Activated T-helper 1 cell treated with anti-CD3 and anti-CD28 coated beads, Interleukin-2, amount 50 U/mL, for 16 hours (primary cell): ENCODE results near the gene PTPRM.

Experiments used
- DNase-seq, 2 donors: peaks; one replicate each; pipeline ENCODE4 v3.0.0-alpha.2; 2020; ENCODE audit warnings: low read depth in 1 of 2, low spot score in 1 of 2

The PTPRM gene

GRCh38 chr18:7566567-7567473 lies at the start of gene PTPRM:
PTPRM (plus strand) TSS chr18:7567316; CDS start chr18:7567819, 503 bp downstream.
- DNase-seq: peak in 1 of 2 donors; percentile 11

DNA sequence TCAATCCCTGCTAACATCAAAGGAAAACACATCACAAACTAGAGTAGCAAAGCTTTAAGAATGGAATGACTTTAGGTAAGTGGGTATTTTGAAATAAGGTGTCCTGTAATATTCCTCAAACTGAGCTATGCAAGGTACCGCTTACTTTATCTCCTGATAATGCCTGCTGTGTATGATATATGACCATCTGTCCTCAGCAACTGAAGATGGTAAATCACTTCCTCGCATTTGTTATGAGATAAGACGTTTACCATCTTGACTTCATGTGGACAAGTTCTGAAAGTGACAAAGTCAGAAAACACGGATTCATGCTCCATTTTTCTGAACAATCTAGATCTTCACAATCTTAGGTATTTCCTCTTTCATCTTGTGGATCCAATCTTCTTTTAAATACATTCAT lies 49.3 kb upstream of the PTPRM start:
- no peak for DNase-seq

GRCh38 chr18:7520200-7520785 lies 46.8 kb upstream of the PTPRM start:
- no peak for DNase-seq

DNA sequence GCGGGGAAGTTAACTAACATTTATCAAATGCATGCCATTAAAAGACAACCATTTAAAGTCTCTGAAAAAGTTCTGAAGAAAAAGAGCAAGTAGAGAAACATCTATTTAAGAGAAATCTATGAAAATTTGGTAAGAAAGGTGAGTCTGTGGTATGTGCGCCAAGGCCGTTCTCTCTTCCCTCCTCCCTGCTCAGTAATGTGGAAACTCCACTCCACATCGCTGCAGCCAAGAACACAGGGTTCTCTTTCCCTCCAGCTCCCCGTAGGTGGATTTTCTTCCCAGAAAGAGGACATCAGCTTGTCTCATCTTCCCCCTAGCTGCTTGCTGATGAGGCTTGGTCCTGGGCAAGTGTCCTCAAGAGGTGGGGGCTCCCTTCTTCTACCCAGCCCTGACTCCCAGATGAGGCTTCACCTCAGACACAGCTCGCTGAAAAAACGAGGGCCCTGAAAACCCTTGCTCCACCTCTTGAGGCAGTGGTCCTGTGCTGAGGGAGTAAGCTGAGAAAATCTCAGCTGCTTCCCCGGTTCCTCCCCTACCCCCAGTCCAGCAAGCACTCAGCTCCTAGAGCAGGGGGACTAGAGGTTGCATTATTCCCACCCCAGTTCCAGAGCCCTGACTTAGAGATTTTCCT lies 45.8 kb upstream of the PTPRM start:
- no peak for DNase-seq

- no peak for DNase-seq
Measured at GRCh38 chr18:7523772-7524171, 43.3 kb upstream of the PTPRM start.

DNA sequence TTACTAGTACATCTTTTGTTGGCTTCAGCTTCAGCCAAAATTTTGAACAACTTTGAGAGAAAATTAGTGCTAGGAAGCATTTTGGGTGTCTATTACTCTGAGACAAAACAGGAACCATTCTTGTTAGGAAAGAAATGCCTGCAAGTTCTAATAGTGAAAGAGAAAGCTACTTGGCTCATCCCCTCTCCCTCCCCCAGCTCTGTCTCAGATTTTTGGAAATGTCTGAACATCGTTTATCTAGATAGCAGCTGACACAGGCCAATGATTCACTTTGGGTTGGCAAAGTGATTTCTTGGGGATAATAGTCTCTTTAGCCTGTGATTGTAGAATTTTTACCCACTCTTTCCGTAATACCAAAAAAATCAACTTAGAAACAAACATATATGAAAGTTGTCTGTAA lies 42.3 kb upstream of the PTPRM start:
- no peak for DNase-seq

DNA sequence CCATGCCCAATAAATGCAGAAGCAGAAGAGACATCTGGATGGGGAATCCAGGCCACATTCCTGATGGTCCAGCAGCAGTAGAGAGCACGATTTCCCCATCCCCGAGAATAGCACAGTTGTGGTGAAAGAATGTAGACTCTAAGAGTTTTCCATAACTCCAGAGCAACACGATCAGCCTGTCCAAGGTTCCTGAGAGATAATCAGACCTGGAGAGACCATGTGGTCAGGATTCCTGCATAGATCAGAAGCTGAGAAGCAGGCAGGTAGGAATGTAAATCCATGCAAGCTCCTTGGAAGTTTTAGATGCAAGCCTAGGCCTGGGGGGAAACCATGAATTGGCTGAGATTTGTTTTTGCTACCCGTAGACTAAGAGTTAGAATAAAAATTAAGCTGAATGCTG lies 34.2 kb upstream of the PTPRM start:
- no peak for DNase-seq

- DNase-seq: no peak
Measured at GRCh38 chr18:7535436-7536205, 31.5 kb upstream of the PTPRM start.

- no peak for DNase-seq
Measured at GRCh38 chr18:7537145-7537544, 30.0 kb upstream of the PTPRM start.

GRCh38 chr18:7541835-7542234 lies 25.3 kb upstream of the PTPRM start:
- DNase-seq: no peak

DNA sequence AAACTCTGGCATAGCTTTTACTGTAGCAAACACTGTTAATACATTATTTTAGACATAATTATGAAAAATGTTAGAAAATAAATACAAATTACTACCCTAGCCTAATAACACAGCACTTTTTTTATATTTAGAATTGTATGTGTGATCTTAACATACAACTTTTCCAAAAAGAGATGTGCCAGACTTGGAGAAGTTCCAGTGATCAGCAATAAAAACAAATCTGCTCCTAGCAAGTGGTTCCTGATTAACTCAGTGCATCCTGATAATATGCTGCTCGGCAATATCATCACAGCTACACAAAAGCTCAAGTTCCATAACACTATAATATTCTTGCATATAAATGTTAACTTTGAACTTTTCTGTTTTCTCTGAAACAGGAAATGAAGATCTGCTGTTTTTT lies 22.4 kb upstream of the PTPRM start:
- no peak for DNase-seq

GRCh38 chr18:7545734-7546133 lies 21.4 kb upstream of the PTPRM start:
- no peak for DNase-seq

- DNase-seq: no peak
Measured at GRCh38 chr18:7548221-7548620, 18.9 kb upstream of the PTPRM start.

DNA sequence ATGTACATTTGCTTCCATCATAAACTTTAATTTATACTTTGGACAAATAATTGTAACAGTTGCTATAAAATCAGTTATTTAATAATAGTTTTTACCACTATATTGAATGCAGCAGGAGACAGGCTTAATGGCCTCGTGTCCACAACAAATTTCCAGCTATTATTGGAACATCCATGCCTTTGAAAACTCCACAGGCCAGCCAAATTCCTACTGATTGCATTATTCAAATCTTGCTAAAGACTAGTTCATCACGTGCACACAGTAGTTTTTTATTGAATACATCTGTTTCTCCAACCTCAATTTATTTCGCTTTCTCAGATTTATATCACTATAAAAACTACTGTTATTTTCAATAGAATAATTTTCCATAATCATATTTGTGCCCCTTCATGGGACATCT lies 18.4 kb upstream of the PTPRM start:
- DNase-seq: no peak

DNA sequence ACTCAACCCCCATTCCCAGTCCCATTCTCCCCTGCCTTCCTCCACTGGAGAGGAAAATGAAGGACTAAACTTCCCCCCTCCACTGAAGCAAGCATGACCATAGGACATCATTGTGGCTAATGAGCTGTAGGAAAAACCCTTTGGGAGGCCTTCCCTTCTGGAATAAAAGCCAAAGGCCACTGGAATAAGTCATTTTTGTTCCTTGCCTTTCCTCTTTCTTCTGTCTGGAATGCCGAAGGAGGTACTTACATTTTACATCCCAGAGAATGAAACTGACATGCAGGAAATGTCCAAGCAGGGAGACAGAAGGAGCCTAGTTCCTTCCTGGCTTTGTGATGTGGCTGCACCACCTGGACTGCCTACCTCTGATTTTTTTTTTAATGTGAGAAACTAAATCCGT lies 9.1 kb upstream of the PTPRM start:
- no peak for DNase-seq

DNA sequence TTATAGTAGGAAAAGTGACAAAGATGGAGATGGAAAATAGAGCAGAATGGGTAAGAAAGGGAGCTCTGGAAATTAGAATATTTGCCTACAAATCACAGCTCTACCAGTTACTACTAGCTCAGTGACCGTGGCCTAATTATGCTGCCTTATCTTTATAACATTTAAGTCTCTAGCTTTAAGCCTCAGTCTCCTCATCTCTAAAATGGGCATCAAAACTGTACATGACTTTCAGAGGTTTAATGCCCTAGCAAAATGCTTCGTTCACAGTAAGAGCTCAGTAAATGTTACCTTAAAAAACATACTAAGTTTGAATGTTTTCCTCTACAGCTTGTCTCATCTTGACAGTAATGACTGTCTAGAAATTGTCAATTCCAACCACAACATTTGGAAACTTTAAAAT lies 8.3 kb upstream of the PTPRM start:
- DNase-seq: no peak

GRCh38 chr18:7559709-7560319 lies 7.3 kb upstream of the PTPRM start:
- no peak for DNase-seq

- DNase-seq: no peak
Measured at GRCh38 chr18:7561909-7562460, 5.1 kb upstream of the PTPRM start.

GRCh38 chr18:7562491-7562890 lies 4.6 kb upstream of the PTPRM start:
- no peak for DNase-seq

DNA sequence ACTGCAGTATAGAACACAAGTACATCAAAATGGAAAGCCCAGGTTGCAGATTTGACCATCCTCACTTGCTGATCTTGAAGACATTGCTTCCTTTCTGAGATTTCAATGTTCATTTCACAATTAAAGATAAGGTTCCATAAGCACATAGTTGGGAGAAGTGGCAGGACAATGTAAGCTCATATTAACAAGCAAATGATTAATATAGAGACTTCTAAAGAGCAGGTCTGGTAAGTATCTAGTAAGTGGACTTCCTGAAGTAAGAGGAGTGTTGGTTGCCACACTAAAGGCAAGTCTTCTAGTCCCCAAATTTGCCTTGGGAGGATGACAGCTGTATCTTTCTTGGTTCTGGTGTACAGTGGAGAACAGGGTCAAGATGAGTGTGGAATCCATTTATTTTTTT lies 1.4 kb upstream of the PTPRM start:
- no peak for DNase-seq

GRCh38 chr18:7566244-7566566 lies 911 bp upstream of the PTPRM start:
- DNase-seq: no peak
